H1 (cell line): ENCODE results near the gene LILRA1. TPM values are rescaled to one million over a fixed set of nuclear protein-coding genes. Genes with fewer than 3 reads are reported as not detected.

Experiments used
- CTCF ChIA-PET: fragments of 300-600 bp; sonication (Branson Sonifier 250); formaldehyde crosslinking; loops from one replicate; lab custom pipeline; 2021; ENCODE audit not compliant: partially characterized antibody; lab: Charles Lee
- POLR2A ChIA-PET: fragments of 300-600 bp; sonication (Branson Sonifier 250); formaldehyde crosslinking; loops from one replicate; lab custom pipeline; 2021; ENCODE audit warnings: inconsistent platforms; ENCODE audit not compliant: partially characterized antibody; lab: Charles Lee
- DNase-seq, 2 experiments: peaks; one replicate each; pipeline versions ENCODE4 v3.0.0 to v3.0.0-alpha.2; 2010 to 2022; ENCODE audit warnings: low spot score in 2 of 2, low read depth in 1 of 2, mixed read lengths in 1 of 2
- FAIRE-seq: peaks from 2 replicates; lab custom pipeline; 2011; peaks lifted over from hg19 to GRCh38; lab: Jason Lieb, UNC
- H2AFZ ChIP-seq: 2 replicates; pipeline ENCODE4 v1.8.1; 2012; ENCODE audit warnings: low read length, inconsistent platforms
- H2AK5ac ChIP-seq: 2 replicates; pipeline ENCODE4 v1.6.1; 2013; ENCODE audit warnings: low read depth, low read length
- H2BK120ac ChIP-seq: replicated peaks from 2 replicates; pipeline ENCODE3; 2013; ENCODE audit warnings: low read depth, low read length, inconsistent platforms
- H2BK12ac ChIP-seq: 2 replicates; pipeline ENCODE4 v1.6.1; 2013; ENCODE audit warnings: low read depth, low read length
- H2BK15ac ChIP-seq: 2 replicates; pipeline ENCODE4 v1.6.1; 2013; ENCODE audit warnings: low read length
- H2BK20ac ChIP-seq: 2 replicates; pipeline ENCODE4 v1.6.1; 2013; ENCODE audit warnings: low read length
- H2BK5ac ChIP-seq: 2 replicates; pipeline ENCODE4 v1.6.1; 2013; ENCODE audit warnings: low read depth, low read length
- H3K14ac ChIP-seq: 2 replicates; pipeline ENCODE4 v1.6.1; 2013; ENCODE audit warnings: inconsistent platforms; ENCODE audit not compliant: insufficient read length
- H3K18ac ChIP-seq: 2 replicates; pipeline ENCODE4 v1.6.1; 2013; ENCODE audit warnings: low read length; ENCODE audit errors: extremely low read depth
- H3K23ac ChIP-seq: 2 replicates; pipeline ENCODE4 v1.6.1; 2013; ENCODE audit warnings: inconsistent platforms; ENCODE audit not compliant: insufficient read length
- H3K23me2 ChIP-seq: 2 replicates; pipeline ENCODE4 v1.6.1; 2013; ENCODE audit warnings: low read depth, low read length
- H3K27ac ChIP-seq: 2 replicates; pipeline ENCODE4 v1.6.1; 2011; ENCODE audit warnings: low read depth, low read length, inconsistent platforms
- H3K27me3 ChIP-seq, 4 experiments: replicated peaks in 1 of 4; 1 replicate in 1 of 4; 2 replicates in 3 of 4; pipeline versions ENCODE4 v1.6.1 to v1.8.1; 2011 to 2013; ENCODE audit warnings: low read length in 3 of 4, mild to moderate bottlenecking in 3 of 4, inconsistent platforms in 2 of 4, mixed read lengths in 2 of 4, moderate library complexity in 1 of 4; ENCODE audit not compliant: control insufficient read depth in 3 of 4, insufficient read depth in 3 of 4; ENCODE audit errors: extremely low read depth in 1 of 4
- H3K36me3 ChIP-seq, 4 experiments: 2 replicates each; pipeline versions ENCODE4 v1.6.1 to v1.8.1; 2011 to 2013; ENCODE audit warnings: mild to moderate bottlenecking in 4 of 4, low read length in 3 of 4, moderate library complexity in 2 of 4, control low read depth in 1 of 4, inconsistent platforms in 1 of 4; ENCODE audit not compliant: insufficient read depth in 4 of 4, control insufficient read depth in 2 of 4
- H3K4ac ChIP-seq: replicated peaks from 2 replicates; pipeline ENCODE3; 2013; ENCODE audit warnings: low read length, low read depth, mixed read lengths, inconsistent platforms; ENCODE audit not compliant: insufficient read length
- H3K4me1 ChIP-seq, 4 experiments: replicated peaks in 1 of 4; 1 replicate in 1 of 4; 2 replicates in 3 of 4; pipeline versions ENCODE4 v1.6.1 to v1.8.1; 2011 to 2013; ENCODE audit warnings: low read length in 3 of 4, inconsistent platforms in 2 of 4, mixed read lengths in 1 of 4; ENCODE audit not compliant: insufficient read depth in 4 of 4, control insufficient read depth in 3 of 4
- H3K4me2 ChIP-seq, 2 experiments: 2 replicates each; pipeline versions ENCODE4 v1.6.1 to v1.8.1; 2011 to 2013; ENCODE audit warnings: low read depth in 2 of 2, low read length in 2 of 2, control low read depth in 1 of 2, inconsistent platforms in 1 of 2, mild to moderate bottlenecking in 1 of 2; ENCODE audit not compliant: insufficient read depth in 1 of 2
- H3K4me3 ChIP-seq, 4 experiments: fragments of 200-600, 300-600 bp in 1 of 4; sonication (generic), shearing (Covaris generic), sonication (Bioruptor Twin) in 1 of 4; 2 replicates each; pipeline versions ENCODE4 v1.5.1 to v1.8.1; 2011 to 2016; ENCODE audit warnings: low read length in 4 of 4, low read depth in 3 of 4, control low read depth in 2 of 4, inconsistent platforms in 2 of 4, mild to moderate bottlenecking in 2 of 4, mixed read lengths in 1 of 4, moderate library complexity in 1 of 4; ENCODE audit not compliant: insufficient read depth in 2 of 4; ENCODE audit errors: extremely low read depth in 1 of 4
- H3K56ac ChIP-seq: replicated peaks from 2 replicates; pipeline ENCODE3; 2013; ENCODE audit warnings: low read depth, mild to moderate bottlenecking, mixed read lengths, low read length, inconsistent platforms; ENCODE audit not compliant: insufficient read length
- H3K79me1 ChIP-seq: 2 replicates; pipeline ENCODE4 v1.6.1; 2013; ENCODE audit warnings: low read depth, low read length, control low read depth
- H3K79me2 ChIP-seq, 2 experiments: 2 replicates each; pipeline versions ENCODE4 v1.6.1 to v1.8.1; 2012 to 2013; ENCODE audit warnings: low read length in 2 of 2, mild to moderate bottlenecking in 2 of 2, inconsistent platforms in 1 of 2; ENCODE audit not compliant: insufficient read depth in 2 of 2, control insufficient read depth in 1 of 2
- H3K9ac ChIP-seq, 4 experiments: replicated peaks in 1 of 4; 1 replicate in 1 of 4; 2 replicates in 3 of 4; pipeline versions ENCODE4 v1.6.1 to v1.8.1; 2011 to 2013; ENCODE audit warnings: low read depth in 3 of 4, low read length in 3 of 4, control low read depth in 2 of 4, mild to moderate bottlenecking in 2 of 4, moderate library complexity in 2 of 4, inconsistent platforms in 1 of 4; ENCODE audit errors: extremely low read depth in 1 of 4
- H3K9me3 ChIP-seq, 2 experiments: 2 replicates each; pipeline versions ENCODE4 v1.6.1 to v1.8.1; 2012 to 2013; ENCODE audit warnings: mild to moderate bottlenecking in 2 of 2, moderate library complexity in 2 of 2, control low read depth in 1 of 2, inconsistent platforms in 1 of 2, low read depth in 1 of 2, low read length in 1 of 2, mixed read lengths in 1 of 2; ENCODE audit not compliant: insufficient read depth in 2 of 2
- H4K20me1 ChIP-seq, 2 experiments: replicated peaks in 1 of 2; 2 replicates each; pipeline versions ENCODE3 to v1.8.1; 2011 to 2013; ENCODE audit warnings: inconsistent platforms in 2 of 2, low read length in 2 of 2, mild to moderate bottlenecking in 1 of 2; ENCODE audit not compliant: insufficient read depth in 2 of 2, control insufficient read depth in 1 of 2
- H4K5ac ChIP-seq: 2 replicates; pipeline ENCODE4 v1.6.1; 2013; ENCODE audit warnings: low read length, low read depth, mixed read lengths, inconsistent platforms; ENCODE audit not compliant: insufficient read length
- H4K8ac ChIP-seq: 2 replicates; pipeline ENCODE4 v1.8.0; 2013; ENCODE audit warnings: mild to moderate bottlenecking, moderate library complexity, low read length, inconsistent platforms; ENCODE audit not compliant: insufficient read depth; ENCODE audit errors: extremely low read depth
- H4K91ac ChIP-seq: replicated peaks from 2 replicates; pipeline ENCODE3; 2013; ENCODE audit warnings: low read length, mixed read lengths, inconsistent platforms; ENCODE audit not compliant: insufficient read length
- HDAC2 ChIP-seq, 2 experiments: fragments of 300-600 bp in 1 of 2; sonication (generic) in 1 of 2; IDR thresholded peaks; 2 replicates each; pipeline ENCODE4 v1.6.1; 2011 to 2012; ENCODE audit warnings: low read depth in 2 of 2, low read length in 2 of 2, mild to moderate bottlenecking in 2 of 2, moderate library complexity in 2 of 2, borderline replicate concordance in 1 of 2, inconsistent platforms in 1 of 2
- KDM1A ChIP-seq: fragments of 200-600, 300-600 bp; sonication (generic); IDR thresholded peaks from 2 replicates; pipeline ENCODE4 v1.7.1; 2016; ENCODE audit warnings: mild to moderate bottlenecking, low read length, borderline replicate concordance
- TAF7 ChIP-seq: optimal IDR thresholded peaks from 2 replicates; pipeline ENCODE3; 2011; ENCODE audit warnings: low read depth, mild to moderate bottlenecking, inconsistent platforms, low read length, moderate library complexity, borderline replicate concordance
- TEAD4 ChIP-seq: IDR thresholded peaks from 2 replicates; pipeline ENCODE4 v1.6.1; 2012; ENCODE audit warnings: low read depth, low read length, inconsistent platforms, mixed read lengths
- YY1 ChIP-seq: IDR thresholded peaks from 2 replicates; pipeline ENCODE4 v1.6.1; 2011; ENCODE audit warnings: low read depth, mild to moderate bottlenecking, low read length
- WGBS, 2 experiments: shearing (Covaris generic) in 1 of 2; methylation state at CpG; one replicate each; pipeline versions ENCODE4 v1.1.6 to v1.1.7; 2013 to 2015; ENCODE audit warnings: low lambda C conversion rate in 2 of 2, mixed read lengths in 2 of 2, inconsistent platforms in 1 of 2, low coverage in 1 of 2, missing lambda C conversion rate in 1 of 2; ENCODE audit not compliant: insufficient replicate concordance in 2 of 2, insufficient coverage in 1 of 2, insufficient read length in 1 of 2; ENCODE audit errors: extremely low coverage in 1 of 2, missing lambda C conversion rate in 1 of 2; 5-methylcytosine and 5-hydroxymethylcytosine counted together
- polyA plus RNA-seq, 7 experiments: library from polyadenylated mRNA; depleted of rRNA in 3 of 7; stranded (reverse) in 5 of 7; unstranded in 2 of 7; fragments of >200 nt in 5 of 7; fragments of 200-250 nt in 2 of 7; gene quantifications; 1 replicate in 5 of 7; 2 replicates in 1 of 7; 4 replicates in 1 of 7; pipeline versions ENCODE4 v1.2.1 to v1.2.3, GENCODE V29; 2011 to 2013; ENCODE audit warnings: missing spikeins in 2 of 7, mixed read lengths in 2 of 7
- total RNA-seq: library from RNA; stranded (reverse); fragmentation: NEBNext Ultra II Directional; extraction: Animal tissue kit (Norgen Biotek cat#: 25700); gene quantifications from 2 replicates; pipeline ENCODE4 v1.2.1, GENCODE V29; 2021

LILRA1 gene
- total and polyA plus RNA-seq, 2 of the 8 experiments (the other 6 are each of a cell fraction or from before 2014, with no cell fraction given) = not detected

DNA sequence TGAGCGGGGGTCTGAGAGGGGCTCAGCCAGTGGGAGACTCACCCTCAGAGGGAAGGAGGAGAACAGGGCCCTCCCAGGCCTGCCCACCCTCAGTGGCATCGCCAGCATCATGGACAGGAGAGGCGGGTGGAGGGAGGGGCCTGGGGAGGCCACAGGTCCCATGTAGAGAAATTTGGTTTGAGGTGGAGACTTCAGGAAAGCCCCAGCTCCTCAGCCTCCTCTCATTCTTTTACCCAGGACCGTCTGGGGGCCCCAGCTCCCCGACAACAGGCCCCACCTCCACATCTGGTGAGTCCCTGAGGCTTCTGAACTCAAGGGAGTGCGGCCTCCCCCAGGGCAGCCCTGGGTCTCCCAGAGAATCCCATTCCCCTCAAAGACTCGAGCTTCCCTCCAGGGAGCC is 40.0 kb downstream of the LILRA1 start:
- Histone ChIP-seq H2BK120ac (no peak overlapping the region), H4K91ac (no peak overlapping the region), H3K18ac (no peak overlapping the region), H3K4ac (no peak overlapping the region), H3K4me1 (no peaks in the 10 kb centered on the region), H3K4me3 (no peak overlapping the region), H3K79me1 (no peaks in the 10 kb centered on the region), H4K20me1 (no peaks in the 10 kb centered on the region), H3K14ac (no peak overlapping the region), H3K27ac (no peak overlapping the region), H3K36me3 (no peaks in the 10 kb centered on the region), H3K4me2 (no peak overlapping the region), H3K9ac (no peak overlapping the region), H2BK15ac (no peak overlapping the region), H3K23ac (no peak overlapping the region), H3K79me2 (no peaks in the 10 kb centered on the region)
- POLR2A ChIA-PET = no interaction called here
- DNase-seq = no peak
- TF ChIP-seq KDM1A (no peak), TAF7 (no peak), TEAD4 (no peak), YY1 (no peak), HDAC2 (IDR thresholded peaks at IDR 0.05; ENCODE audit: borderline replicate concordance in 1 of 2, low read depth in 2 of 2, low read length in 2 of 2) (no peak)
- TF ChIP-seq, all 59 proteins: peak for 0
- H2AFZ ChIP-seq = no peak overlapping the region
- CTCF ChIA-PET = interaction anchor here (0.6 kb wide), 1 partner anchor 367 kb away, joined by 3 read pairs; no protein-coding TSS in a partner anchor
- no peak overlapping the region for H2BK5ac ChIP-seq
- H3K23me2 ChIP-seq = no peaks in the 10 kb centered on the region
- no peak overlapping the region for H2BK20ac ChIP-seq
- H4K5ac ChIP-seq = no peak overlapping the region
- H3K56ac ChIP-seq = no peak overlapping the region
- FAIRE-seq = no peak
- H2BK12ac ChIP-seq = no peak overlapping the region
- 59% methylated on average over 4 of the region's 7 CpGs; no CpG with 5 or more reads in 1 of the 2 experiments for WGBS, 2 experiments
- no peak overlapping the region for H2AK5ac ChIP-seq
- no peak overlapping the region for H4K8ac ChIP-seq
- H3K27me3 ChIP-seq = no peaks in the 10 kb centered on the region
- peaks cover 39 to 95% of the 10 kb centered on the region in 2 experiments for H3K9me3 ChIP-seq
